GM10266 (cell line): ENCODE measurements around the gene PFDN4.
"Not testable (repeated sequence)": the region's sequence is repeated elsewhere in the genome, so short reads cannot be mapped to it uniquely, and the experiment has no call there.

Experiments
- DNase-seq: peaks from one replicate; pipeline ENCODE4 v3.0.0; 2012; ENCODE audit errors: extremely low spot score
- TF ChIP-seq, protein P1 (sequence below): IDR thresholded peaks from 2 replicates; pipeline ENCODE4 v1.5.1; 2012; ENCODE audit warnings: mild to moderate bottlenecking, low read depth; ENCODE audit not compliant: control insufficient read depth, insufficient read depth; ENCODE audit errors: missing control alignments

The PFDN4 gene

DNA sequence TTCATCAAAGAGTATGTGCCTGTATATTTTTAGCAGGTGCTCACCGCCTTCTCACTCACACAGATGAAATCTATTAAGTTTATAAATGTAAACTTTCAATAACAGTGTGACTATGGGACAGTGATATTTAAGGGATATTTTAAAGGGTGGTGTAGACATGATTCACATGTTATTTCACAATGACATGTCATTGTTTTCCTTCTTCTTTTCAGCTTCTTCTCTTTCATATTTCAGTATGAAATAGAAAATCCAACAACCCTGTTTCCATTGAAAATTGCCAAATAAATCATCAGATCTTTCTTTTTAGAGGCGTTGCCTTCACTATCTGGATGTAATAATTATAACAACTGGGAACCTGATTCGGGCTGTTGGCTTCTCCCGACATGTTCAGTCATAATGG is 54.8 kb downstream of the PFDN4 start:
- DNase-seq = no peak
- TF ChIP-seq, protein P1, sequence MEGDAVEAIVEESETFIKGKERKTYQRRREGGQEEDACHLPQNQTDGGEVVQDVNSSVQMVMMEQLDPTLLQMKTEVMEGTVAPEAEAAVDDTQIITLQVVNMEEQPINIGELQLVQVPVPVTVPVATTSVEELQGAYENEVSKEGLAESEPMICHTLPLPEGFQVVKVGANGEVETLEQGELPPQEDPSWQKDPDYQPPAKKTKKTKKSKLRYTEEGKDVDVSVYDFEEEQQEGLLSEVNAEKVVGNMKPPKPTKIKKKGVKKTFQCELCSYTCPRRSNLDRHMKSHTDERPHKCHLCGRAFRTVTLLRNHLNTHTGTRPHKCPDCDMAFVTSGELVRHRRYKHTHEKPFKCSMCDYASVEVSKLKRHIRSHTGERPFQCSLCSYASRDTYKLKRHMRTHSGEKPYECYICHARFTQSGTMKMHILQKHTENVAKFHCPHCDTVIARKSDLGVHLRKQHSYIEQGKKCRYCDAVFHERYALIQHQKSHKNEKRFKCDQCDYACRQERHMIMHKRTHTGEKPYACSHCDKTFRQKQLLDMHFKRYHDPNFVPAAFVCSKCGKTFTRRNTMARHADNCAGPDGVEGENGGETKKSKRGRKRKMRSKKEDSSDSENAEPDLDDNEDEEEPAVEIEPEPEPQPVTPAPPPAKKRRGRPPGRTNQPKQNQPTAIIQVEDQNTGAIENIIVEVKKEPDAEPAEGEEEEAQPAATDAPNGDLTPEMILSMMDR = no peak

DNA sequence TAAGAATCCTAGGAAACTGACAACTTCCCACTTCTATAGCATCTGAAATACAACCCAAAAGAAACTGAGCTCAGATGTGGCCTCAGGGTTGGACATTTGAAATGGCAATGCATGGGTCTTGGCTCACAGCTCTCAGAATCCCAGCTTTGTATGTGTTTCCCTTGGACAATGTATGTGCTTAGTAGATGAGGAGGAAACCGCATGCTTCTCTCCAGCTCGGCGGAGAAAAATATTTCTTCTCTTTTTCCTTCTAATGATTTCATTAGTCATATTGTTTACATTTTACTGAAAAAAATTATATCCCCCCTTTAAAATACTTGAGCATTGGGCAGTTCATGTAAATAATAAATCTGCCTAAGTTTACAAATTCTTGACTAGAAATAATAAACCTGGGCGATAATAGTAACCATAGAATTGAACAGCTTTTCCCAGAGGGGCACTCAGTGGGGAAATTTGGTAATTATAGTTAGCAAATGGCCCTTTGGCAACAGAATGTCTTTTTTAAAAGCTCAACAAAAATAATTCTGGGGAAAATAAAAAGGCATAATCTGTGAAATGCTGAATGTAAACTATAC is 55.3 kb downstream of the PFDN4 start:
- no peak for DNase-seq
- TF ChIP-seq, protein P1 = no peak

DNA sequence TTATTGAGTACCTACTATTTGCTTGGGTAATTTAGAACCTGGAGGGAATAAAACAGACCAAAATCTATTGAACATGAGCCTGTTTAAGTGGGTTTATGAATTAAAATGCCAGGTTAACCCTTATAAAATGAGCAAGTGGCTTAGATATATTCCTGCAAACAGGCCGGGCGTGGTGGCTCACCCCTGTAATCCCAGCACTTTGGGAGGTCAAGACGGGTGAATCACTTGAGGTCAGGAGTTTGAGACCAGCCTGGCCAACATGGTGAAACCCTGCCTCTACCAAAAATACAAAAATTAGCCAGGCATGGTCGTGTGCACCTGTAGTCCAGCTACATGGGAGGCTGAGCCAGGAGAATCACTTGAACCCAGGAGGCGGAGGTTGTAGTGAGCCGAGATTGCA is 57.9 kb downstream of the PFDN4 start:
- not testable (repeated sequence) for DNase-seq

DNA sequence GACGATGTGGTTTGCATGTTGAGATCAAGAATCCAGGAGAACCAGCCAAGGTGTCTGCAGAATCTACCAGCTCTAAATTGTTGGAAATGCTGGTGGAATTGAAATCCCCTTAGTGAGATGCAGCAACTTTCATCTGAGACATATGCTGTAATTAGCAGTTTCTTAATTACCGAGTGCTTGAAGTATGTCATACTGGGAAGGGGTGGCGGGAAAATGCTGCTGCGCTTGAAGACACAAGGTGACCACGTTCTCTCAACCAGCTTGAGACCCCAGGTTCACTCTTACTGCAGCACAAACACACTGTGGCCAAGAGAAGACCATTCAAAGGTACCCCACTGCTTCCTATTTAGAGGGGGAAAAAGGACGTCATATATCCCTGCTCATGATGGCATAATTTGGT is 59.0 kb downstream of the PFDN4 start:
- TF ChIP-seq, protein P1 = no peak
- no peak for DNase-seq

DNA sequence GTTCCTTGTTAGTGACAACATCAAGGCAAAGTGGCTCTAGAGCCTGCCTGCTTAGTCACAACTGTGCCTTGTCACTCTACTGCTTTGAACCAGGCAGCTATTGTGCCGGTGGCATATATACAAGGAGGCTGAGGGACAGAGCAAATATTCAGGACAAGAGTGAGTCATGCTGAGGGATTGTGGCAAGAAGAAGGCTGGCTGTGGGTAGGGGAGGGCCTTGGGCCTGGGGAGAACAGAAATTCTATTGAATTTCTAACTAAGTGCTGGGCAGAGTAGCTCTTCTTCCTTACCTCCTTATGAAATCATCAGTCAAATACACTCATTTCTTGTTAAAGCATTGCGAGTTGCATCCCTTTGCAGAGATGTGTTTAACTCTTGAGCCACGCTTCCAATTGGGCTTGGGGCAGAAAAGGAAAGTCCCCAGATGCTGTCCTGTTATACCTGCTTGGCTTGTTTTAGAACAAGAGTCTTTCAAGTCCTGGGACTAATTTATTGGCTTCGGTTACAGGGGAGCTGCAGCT is 59.7 kb downstream of the PFDN4 start:
- no peak for DNase-seq
- TF ChIP-seq, protein P1 = no peak

DNA sequence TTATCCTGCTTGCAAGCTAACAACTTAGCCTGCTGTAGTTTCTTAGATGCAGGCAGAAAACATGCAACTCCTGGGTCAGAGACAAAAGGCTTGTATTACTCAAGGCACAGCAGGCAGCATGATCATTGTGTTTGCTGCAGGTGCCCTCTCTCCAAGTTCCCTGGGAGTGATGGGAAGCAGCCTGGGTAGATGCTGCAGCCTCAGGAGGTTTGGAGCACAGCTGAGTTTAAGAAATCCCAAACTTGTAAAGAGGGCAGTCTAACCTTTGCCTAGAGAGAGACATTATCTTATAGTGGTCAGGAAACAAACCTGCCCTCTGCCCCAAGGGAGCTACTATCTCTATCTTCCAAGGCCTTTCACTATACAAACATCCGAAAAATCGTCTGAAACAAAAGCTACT is 61.1 kb downstream of the PFDN4 start:
- DNase-seq = no peak
- TF ChIP-seq, protein P1 = no peak
